OCI-LY7 (cell line): Measurements from ENCODE around the gene SRRM2. TPM values are rescaled to one million over a fixed set of nuclear protein-coding genes. Genes with fewer than 3 reads are reported as not detected.

ENCODE experiments used
- BruUV-seq: library from RNA; stranded (reverse); fragments of 400-500 nt; replicated peaks from 2 replicates; lab custom pipeline; 2021; lab: Mats Ljungman, UMichigan
- CTCF ChIA-PET: fragments of 300-600 bp; sonication (Branson Sonifier 250); formaldehyde crosslinking; loops from one replicate; lab custom pipeline; 2022; ENCODE audit warnings: antibody characterized with exemption; ENCODE audit not compliant: unreplicated experiment; lab: Charles Lee
- POLR2A ChIA-PET: fragments of 300-600 bp; sonication (Branson Sonifier 250); formaldehyde crosslinking; loops from one replicate; lab custom pipeline; 2022; ENCODE audit warnings: antibody characterized with exemption; lab: Charles Lee
- DNase-seq: peaks from one replicate; pipeline ENCODE4 v3.0.0-alpha.2; 2015; ENCODE audit warnings: low spot score
- H2AFZ ChIP-seq: fragments of 200-600 bp; sonication (generic), shearing (Covaris generic); 2 replicates; pipeline ENCODE4 v1.6.1; 2014; ENCODE audit warnings: mild to moderate bottlenecking, antibody characterized with exemption, low read length, moderate library complexity
- H3K27ac ChIP-seq: fragments of 200-600 bp; sonication (generic); 2 replicates; pipeline ENCODE4 v1.5.1; 2014; ENCODE audit warnings: mixed run types, low read depth, mild to moderate bottlenecking, moderate library complexity, low read length, inconsistent platforms; ENCODE audit not compliant: poor library complexity, severe bottlenecking
- H3K36me3 ChIP-seq: fragments of 200-600 bp; sonication (generic); 2 replicates; pipeline ENCODE4 v1.6.1; 2014; ENCODE audit warnings: mild to moderate bottlenecking, antibody characterized with exemption, low read length, moderate library complexity, mixed read lengths; ENCODE audit not compliant: insufficient read depth
- H3K4me1 ChIP-seq: fragments of 200-600 bp; sonication (generic); 2 replicates; pipeline ENCODE4 v1.5.1; 2014; ENCODE audit warnings: mild to moderate bottlenecking, low read length; ENCODE audit not compliant: insufficient read depth, poor library complexity, severe bottlenecking
- H3K4me2 ChIP-seq: fragments of 200-600 bp; sonication (generic); 2 replicates; pipeline ENCODE4 v1.6.1; 2014; ENCODE audit warnings: mild to moderate bottlenecking, low read length
- H3K4me3 ChIP-seq: fragments of 200-600 bp; sonication (generic); 2 replicates; pipeline ENCODE4 v1.5.1; 2014; ENCODE audit warnings: mild to moderate bottlenecking, low read depth, low read length; ENCODE audit not compliant: poor library complexity, severe bottlenecking
- H3K79me2 ChIP-seq: fragments of 200-600 bp; sonication (generic); 2 replicates; pipeline ENCODE4 v1.6.1; 2016; ENCODE audit warnings: low read depth, mild to moderate bottlenecking, low read length, moderate library complexity, mixed read lengths; ENCODE audit not compliant: insufficient read depth
- H3K9me2 ChIP-seq: fragments of 200-600 bp; sonication (generic); 2 replicates; pipeline ENCODE4 v1.6.1; 2016; ENCODE audit warnings: mild to moderate bottlenecking, low read length, mixed read lengths; ENCODE audit not compliant: insufficient read depth
- H3K9me3 ChIP-seq: fragments of 200-600 bp; sonication (generic); 2 replicates; pipeline ENCODE4 v1.6.1; 2014; ENCODE audit warnings: mild to moderate bottlenecking, mixed run types, low read length, mixed read lengths
- H4K20me1 ChIP-seq: fragments of 200-600 bp; sonication (generic); 2 replicates; pipeline ENCODE4 v1.6.1; 2014; ENCODE audit warnings: mild to moderate bottlenecking, antibody characterized with exemption, low read length, moderate library complexity, mixed read lengths; ENCODE audit not compliant: insufficient read depth
- CTCF ChIP-seq: fragments of 200-600 bp; sonication (generic); conservative IDR thresholded peaks from 2 replicates; pipeline ENCODE4 v1.5.1; 2014; ENCODE audit warnings: mild to moderate bottlenecking, antibody characterized with exemption, low read length, moderate library complexity, mixed read lengths
- EZH2phosphoT487 ChIP-seq: fragments of 200-600 bp; sonication (generic); IDR thresholded peaks from 2 replicates; pipeline ENCODE4 v1.6.1; 2018; ENCODE audit warnings: low read depth, borderline replicate concordance, mild to moderate bottlenecking, mixed run types, antibody characterized with exemption, low read length, moderate library complexity, mixed read lengths
- intact Hi-C: fragments of 100-400 bp; cut with micrococcal nuclease; formaldehyde crosslinking; loops from one replicate; pipeline ENCODE4 v1.10.0; 2022; ENCODE audit not compliant: unreplicated experiment
- total RNA-seq, 2 experiments: library from RNA; depleted of rRNA in 1 of 2; stranded (reverse); fragments of >200 nt in 1 of 2; shearing (Covaris generic) in 1 of 2; gene quantifications; 2 replicates each; pipeline ENCODE4 v1.2.3, GENCODE V29; 2014 to 2022

The SRRM2 gene
- total RNA-seq, 2 experiments from 2014 or later = 208 to 819 TPM

GRCh38 chr16:2763173-2763572 lies 10.7 kb downstream of the SRRM2 start:
- Histone ChIP-seq H3K4me1 (no peaks in the 10 kb centered on the region), H2AFZ (no peak overlapping the region), H3K27ac (no peak overlapping the region), H3K9me3 (no peaks in the 10 kb centered on the region), H3K4me3 (no peak overlapping the region), H3K36me3 (peaks cover 100% of the 10 kb centered on the region), H3K4me2 (no peak overlapping the region), H3K9me2 (no peaks in the 10 kb centered on the region), H3K79me2 (peaks cover 73% of the 10 kb centered on the region), H4K20me1 (peaks cover 10% of the 10 kb centered on the region)
- no peak for DNase-seq
- BruUV-seq = no TSS peak
- CTCF ChIA-PET = no interaction called here
- intact Hi-C loops = no loop called here
- POLR2A ChIA-PET = no interaction called here
- TF ChIP-seq EZH2phosphoT487 (no peak), CTCF (no peak)

GRCh38 chr16:2764718-2765117 lies 12.3 kb downstream of the SRRM2 start:
- no peak for DNase-seq
- TF ChIP-seq CTCF = peak; percentile 50; the same call in 1 of the 2 replicates
- no peak for TF ChIP-seq EZH2phosphoT487
- Histone ChIP-seq H3K4me1 (no peaks in the 10 kb centered on the region), H3K27ac (no peak overlapping the region), H4K20me1 (peaks cover 5% of the 10 kb centered on the region), H3K4me3 (no peak overlapping the region), H3K9me3 (no peaks in the 10 kb centered on the region), H3K4me2 (no peak overlapping the region), H2AFZ (no peak overlapping the region), H3K79me2 (peaks cover 57% of the 10 kb centered on the region), H3K36me3 (peaks cover 100% of the 10 kb centered on the region), H3K9me2 (no peaks in the 10 kb centered on the region)
- ChIA-PET POLR2A (no interaction called here), CTCF (no interaction called here)
- intact Hi-C loops = no loop called here
- BruUV-seq = no TSS peak

- peaks cover 5% of the 10 kb centered on the region for H4K20me1 ChIP-seq
Measured at GRCh38 chr16:2765462-2766404, 13.3 kb downstream of the SRRM2 start.

More at GRCh38 chr16:2765462-2766404, 13.3 kb downstream of the SRRM2 start:
- ChIA-PET CTCF (no interaction called here), POLR2A (no interaction called here)
- BruUV-seq = no TSS peak
- DNase-seq = no peak
- TF ChIP-seq EZH2phosphoT487 (no peak), CTCF (no peak)
- Histone ChIP-seq H3K27ac (no peak overlapping the region), H3K9me3 (no peaks in the 10 kb centered on the region), H3K79me2 (peaks cover 50% of the 10 kb centered on the region), H3K4me3 (no peak overlapping the region), H2AFZ (no peak overlapping the region), H3K36me3 (peaks cover 100% of the 10 kb centered on the region), H3K4me1 (no peaks in the 10 kb centered on the region), H3K9me2 (no peaks in the 10 kb centered on the region), H3K4me2 (no peak overlapping the region)
- intact Hi-C loops = no loop called here
